Retinal pigment epithelial cell (primary cell): ENCODE results near the gene LGR6.

Experiments
- DNase-seq: peaks from one replicate; pipeline ENCODE4 v3.0.0-alpha.2; 2010; ENCODE audit warnings: low read depth
- H3K4me3 ChIP-seq: 2 replicates; pipeline ENCODE4 v1.5.1; 2011; ENCODE audit warnings: mild to moderate bottlenecking, low read length, control low read depth, moderate library complexity
- CTCF ChIP-seq: conservative IDR thresholded peaks from 2 replicates; pipeline ENCODE4 v1.5.1; 2011; ENCODE audit warnings: low read depth, low read length, control low read depth, inconsistent platforms

The LGR6 gene

GRCh38 chr1:202263628-202264027 lies 70.0 kb downstream of the LGR6 start:
- TF ChIP-seq CTCF: no peak
- DNase-seq: no peak
- H3K4me3 ChIP-seq: no peak overlapping the region

GRCh38 chr1:202264300-202264699 lies 70.7 kb downstream of the LGR6 start:
- no peak for TF ChIP-seq CTCF
- no peak overlapping the region for H3K4me3 ChIP-seq
- no peak for DNase-seq

- DNase-seq: no peak
- TF ChIP-seq CTCF: no peak
- H3K4me3 ChIP-seq: no peak overlapping the region
Measured at GRCh38 chr1:202264726-202265125, 71.1 kb downstream of the LGR6 start.

DNA sequence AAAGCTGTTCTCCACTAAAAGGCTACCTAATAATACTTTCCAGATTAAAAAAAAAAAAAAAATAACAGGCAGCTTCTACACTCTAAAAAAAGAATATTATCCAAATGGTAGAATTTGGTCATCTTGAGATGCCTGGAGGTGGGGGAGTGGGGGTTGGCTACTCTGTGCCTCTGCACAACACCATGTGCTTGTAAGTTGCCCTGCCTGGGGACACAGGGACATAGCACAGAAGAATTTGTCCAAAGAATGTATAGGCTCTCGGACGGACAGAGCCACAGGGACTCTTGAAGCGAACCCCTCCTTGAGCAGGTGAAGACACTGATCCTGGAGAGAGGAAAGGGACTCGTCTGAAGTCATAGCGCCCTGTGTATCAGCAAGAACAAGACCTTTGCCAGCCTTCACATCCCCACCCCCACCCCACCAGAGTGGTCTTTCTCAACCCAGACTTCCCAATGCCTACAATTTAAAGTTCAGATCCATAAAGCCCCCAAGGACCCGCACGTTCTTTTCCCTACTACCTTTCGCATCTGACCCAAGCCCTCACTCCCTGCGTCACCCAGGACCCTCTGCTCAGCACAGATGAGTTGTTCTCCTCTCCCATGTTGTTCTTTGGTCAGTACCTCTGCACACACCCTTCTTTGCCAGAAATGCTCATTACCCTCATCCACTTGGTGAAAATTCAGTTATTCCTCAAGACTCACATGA lies 72.6 kb downstream of the LGR6 start:
- TF ChIP-seq CTCF: no peak
- DNase-seq: no peak

GRCh38 chr1:202268032-202268431 lies 74.4 kb downstream of the LGR6 start:
- H3K4me3 ChIP-seq: no peak overlapping the region
- DNase-seq: no peak
- no peak for TF ChIP-seq CTCF

More for the DNA sequence above, 72.6 kb downstream of the LGR6 start:
- no peak overlapping the region for H3K4me3 ChIP-seq

DNA sequence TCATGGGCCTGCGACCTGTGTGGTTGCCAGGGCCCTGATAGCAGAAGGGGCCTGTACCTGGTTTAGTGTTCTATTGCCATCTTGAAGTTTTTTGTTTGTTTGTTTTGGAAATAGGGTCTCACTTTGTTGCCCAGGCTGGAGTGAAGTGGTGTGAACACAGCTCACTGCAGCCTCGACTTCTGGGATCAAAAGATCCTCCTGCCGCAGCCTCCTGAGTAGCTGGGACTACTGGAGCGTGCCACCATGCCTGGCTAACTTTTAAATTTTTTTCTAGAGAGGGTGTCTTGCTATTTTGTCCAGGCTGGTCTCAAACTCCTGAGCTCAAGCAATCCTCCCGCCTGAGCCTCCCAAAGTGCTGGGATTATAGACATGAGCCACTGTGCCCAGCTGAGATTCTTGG lies 75.2 kb downstream of the LGR6 start:
- TF ChIP-seq CTCF: no peak
- no peak overlapping the region for H3K4me3 ChIP-seq
- no peak for DNase-seq

DNA sequence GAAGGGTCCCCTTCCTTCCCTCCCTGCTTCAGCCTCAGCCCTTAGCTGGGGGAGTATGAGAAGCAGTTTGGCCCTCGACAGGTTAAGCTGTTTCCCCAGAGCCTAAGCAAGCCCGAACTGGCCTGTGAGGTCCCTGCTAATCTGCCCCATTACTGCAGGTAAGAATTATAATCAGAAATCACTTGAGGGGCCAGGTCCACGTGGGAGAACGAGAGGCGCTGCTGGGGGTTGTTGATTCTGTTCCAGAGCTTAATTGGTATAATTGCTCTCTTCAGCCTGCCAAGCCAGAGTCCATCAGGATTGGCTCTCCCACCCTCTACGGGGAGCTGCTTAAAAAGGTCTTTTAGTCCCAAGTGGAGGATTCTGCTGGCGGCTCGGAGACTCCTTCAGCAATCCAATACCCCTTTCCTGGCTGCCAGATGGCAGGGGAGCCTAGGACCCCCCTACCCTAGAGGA lies 77.3 kb downstream of the LGR6 start:
- no peak for DNase-seq
- no peak for TF ChIP-seq CTCF

More for the DNA sequence above, 77.3 kb downstream of the LGR6 start:
- no peak overlapping the region for H3K4me3 ChIP-seq
